Limb (tissue), 2 donors: Measurements from ENCODE around the gene C20orf202.
"Not testable (repeated sequence)": the region's sequence is repeated elsewhere in the genome, so short reads cannot be mapped to it uniquely, and the experiment has no call there.

Experiments
- DNase-seq, 2 donors: peaks; one replicate each; pipeline ENCODE4 v3.0.0-alpha.2; 2016; ENCODE audit errors: extremely low spot score in 2 of 2

The C20orf202 gene

DNA sequence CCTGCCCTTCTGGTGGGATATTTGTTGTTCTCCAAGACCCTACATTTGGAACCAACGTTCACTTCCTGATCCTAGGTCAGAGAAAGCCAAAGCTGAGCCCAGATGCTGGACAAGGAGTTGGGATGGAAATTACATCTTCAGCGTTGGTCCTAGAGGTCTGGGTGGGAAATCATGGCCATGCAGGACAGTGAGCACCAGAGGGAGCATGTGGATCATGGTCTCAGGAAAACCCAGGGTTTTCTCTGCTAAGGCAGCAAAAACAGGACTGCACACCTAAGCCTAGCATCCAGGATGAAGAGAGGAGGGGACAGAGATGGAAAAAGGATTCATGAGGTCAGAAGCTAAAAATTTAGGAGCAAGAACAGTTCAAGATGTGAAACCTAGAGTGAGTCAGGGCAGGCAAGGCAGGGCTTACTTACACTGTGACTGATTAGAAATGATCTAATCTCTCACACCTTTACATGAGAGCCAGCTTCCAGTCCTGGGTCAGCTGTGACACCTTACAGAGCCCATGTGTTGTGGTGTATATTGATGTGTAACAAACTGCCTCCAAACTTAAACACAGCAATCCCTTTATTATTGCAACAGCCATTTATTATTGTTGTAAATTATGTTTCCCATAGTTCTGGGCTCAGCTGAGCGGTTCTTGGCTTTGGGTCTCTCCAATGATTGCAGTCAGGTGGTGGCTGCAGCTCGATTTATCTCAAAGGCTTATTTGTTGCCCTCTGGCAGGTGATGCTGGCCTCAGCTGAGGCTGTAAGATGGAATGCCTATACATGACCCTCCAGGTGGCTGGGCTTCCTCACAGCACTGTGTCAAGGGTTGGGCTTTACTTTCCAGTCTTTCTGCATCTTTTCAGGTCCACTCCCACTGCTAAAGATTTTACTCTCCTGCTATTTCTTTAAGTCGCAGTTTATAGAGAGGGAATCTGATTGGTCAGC lies 6.5 kb downstream of the C20orf202 start:
- no peak for DNase-seq

DNA sequence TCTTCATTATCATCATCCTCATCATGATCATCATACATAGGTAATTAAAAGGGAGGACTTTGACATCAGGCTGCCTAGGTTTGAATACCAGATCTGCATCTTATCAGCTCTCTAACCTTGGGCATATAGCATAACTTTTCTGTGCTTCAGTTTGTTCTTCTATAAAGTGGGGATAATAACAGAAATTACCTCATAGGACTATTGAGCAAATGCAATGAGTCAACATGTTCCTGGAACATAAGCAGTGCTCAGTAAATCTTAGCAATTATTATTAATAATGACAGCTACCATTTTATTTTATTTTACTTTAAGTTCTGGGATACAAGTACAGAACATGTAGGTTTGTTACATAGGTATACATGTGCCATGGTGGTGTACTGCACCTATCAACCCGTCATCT lies 7.2 kb downstream of the C20orf202 start:
- DNase-seq: no peak

DNA sequence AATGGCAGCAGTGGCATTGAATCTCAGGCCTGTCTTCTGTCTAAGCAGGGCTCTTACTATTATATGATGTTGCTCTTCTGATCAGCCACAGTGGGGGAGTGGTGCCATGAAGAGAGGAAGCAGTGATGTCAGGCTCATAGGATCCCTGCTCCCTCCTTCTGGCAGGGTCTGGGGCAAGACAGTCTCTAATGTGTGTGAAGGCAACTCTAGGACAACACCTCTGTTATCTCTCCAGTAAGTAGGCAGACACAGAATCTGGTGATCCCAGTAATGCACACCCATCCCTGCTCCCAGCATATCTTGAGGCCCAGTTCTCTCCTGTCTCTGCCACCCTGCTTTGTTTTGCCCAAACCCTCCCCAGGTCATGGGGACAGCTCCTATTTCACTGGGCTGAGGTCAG lies 8.8 kb downstream of the C20orf202 start:
- no peak for DNase-seq

DNA sequence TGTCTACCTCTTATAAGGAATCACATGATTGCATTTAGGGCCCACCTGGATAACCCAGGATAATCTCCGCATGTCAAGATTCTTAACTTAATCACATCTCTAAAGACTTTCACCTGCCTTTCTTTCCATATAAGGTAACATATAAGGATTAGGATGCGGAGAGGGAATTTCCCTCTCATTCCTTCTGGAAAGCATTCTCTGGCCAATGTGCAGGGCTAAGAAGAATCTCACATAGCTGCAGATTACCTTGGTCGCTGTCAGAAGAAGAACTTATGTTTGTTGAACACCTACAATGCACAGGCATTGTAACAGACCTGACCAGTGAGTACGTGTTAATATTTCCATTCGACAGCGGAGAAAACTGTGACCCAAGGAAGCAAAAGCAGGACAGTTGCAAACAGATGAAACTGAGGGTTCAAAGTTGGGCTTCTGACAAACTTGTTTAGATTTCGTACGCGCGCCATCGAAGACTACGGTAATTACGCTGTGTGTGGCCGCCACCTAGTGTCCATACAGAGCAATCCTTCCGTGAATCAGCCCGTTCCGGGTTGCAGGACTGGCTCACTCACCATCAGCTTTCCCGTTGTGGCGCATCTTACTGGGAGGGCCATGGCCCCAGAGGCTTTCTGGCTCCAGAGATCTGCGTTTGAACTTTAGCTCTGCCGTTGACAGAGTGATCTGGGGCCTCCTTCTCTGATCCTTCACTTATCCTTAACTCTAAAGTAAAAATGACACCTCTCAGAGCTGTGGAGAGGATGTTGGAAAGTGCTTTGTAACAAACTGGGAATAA lies 9.5 kb downstream of the C20orf202 start:
- DNase-seq: peak; percentile 70 to 73

DNA sequence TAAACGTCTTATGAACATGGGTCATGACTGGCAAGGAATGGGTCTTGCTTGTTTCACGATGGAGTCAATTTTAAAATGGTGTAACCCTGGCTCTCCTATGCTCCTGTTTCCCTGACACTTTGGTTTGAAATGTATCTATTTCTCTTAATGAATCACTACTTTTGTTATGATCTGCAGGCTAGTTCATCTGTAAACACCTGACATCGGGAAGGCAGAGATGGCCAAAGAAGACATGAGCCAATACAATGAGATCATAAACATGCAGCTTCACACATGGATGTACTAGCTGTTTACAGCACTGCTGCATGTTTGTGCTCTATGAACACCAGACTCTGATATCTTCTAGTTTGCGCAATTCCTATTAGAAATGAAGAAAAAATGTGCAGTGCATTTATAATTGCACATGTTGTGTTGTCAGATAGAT lies 11.6 kb downstream of the C20orf202 start:
- no peak for DNase-seq

DNA sequence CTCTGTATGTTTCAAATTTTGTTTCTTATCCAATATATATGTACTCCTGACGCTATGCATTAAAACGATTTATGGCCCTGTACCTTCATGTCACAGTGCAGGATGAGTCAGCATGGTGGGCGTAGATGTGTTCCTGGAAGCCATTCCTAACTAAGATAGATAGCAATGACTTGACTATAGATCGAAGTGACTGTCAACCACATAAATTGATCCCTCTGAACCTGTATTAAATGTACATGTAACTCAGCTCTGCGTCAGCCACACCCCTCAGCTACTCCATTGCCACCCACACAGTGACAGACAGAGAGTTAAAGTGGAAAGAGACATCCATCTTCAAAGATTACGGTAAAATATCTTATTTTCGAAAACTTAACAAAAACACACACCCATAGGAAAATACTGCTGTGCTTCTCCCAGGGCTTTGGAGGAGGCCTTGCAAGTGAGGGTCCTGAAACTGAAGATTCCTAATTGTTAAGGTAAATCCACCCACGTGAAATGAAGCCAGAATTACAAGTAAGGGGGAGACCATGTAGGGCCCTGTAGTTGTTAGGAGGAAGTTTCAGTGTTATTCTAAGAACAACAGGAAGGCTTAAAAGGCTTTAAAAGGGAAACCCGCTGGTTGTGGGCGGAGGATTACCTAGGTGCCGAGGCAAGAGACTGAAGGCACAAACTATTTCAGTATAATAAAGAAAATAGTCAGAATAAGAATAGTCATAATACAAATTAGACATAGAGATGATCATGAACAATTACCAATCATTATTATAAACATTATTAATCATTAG lies 12.3 kb downstream of the C20orf202 start:
- no peak for DNase-seq

DNA sequence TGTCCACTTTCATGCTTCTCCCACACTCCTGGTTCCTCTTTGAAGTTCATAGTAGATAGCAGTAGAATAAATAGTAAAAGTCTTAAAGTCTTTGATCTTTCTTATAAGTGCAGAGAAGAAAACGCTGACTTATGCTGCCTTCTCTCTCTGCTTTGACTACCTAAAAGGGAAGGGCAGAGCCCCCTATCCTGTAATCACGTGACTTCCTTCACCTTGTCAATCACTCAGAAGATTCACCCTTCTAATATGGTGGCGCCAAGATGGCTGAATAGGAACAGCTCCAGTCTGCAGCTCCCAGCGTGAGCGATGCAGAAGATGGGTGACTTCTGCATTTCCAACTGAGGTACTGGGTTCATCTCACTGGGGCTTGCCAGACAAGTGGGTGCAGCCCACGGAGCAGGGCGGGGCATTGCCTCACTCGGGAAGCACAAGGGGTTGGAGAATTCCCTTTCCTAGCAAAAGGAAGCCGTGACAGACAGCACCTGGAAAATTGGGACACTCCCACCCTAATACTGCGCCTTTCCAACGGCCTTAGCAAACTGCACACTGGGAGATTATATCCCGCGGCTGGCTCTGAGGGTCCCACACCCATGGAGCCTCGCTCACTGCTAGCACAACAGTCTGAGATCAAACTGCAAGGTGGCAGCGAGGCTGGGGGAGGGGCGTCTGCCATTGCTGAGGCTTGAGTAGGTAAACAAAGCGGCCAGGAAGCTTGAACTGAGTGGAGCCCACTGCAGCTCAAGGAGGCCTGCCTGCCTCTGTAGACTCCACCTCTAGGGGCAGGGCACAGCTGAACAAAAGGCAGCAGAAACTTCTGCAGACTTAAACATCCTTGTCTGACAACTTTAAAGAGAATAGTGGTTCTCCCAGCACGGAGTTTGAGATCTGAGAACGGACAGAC lies 13.5 kb downstream of the C20orf202 start:
- not testable (repeated sequence) for DNase-seq

DNA sequence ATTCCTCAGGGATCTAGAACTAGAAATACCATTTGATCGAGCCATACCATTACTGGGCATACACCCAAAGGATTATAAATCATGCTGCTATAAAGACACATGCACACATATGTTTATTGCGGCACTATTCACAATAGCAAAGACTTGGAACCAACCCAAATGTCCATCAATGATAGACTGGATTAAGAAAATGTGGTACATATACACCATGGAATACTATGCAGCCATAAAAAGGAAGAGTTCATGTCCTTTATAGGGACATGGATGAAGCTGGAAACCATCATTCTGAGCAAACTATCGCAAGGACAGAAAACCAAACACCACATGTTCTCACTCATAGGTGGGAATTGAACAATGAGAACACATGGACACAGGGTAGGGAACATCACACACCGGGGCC lies 19.5 kb downstream of the C20orf202 start:
- DNase-seq: not testable (repeated sequence)

DNA sequence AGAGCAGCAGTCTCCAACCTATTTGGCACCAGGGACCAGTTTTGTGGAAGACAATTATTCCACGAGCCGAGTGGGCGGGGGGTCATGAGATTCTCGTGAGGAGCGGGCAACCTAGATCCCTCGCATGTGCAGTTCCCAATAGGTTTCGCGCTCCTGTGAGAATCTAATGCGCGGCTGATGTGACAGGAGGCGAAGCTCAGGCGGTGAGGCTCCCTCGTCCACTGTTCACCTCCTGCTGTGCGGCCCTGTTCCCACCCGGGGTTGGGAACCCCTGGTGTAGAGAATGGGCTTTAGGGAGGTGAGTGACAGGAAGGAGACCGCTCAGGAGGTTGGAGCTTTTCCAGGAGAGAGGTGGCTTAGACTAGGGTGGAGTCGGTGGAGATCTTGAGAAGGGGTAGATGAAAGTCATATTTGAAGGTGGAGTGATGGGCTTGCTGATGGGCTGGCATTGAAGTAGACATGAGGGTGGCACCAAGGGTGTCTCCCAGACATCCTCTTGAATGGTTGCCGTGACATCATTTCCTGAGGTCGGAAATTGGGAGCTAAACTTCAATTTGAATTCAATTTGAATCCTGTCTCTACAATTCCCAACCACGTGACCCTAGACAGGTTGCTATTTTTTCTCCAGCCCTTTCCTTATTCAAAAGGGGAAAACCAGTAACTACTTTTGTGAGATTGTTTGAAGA lies 21.1 kb downstream of the C20orf202 start:
- DNase-seq: no peak

DNA sequence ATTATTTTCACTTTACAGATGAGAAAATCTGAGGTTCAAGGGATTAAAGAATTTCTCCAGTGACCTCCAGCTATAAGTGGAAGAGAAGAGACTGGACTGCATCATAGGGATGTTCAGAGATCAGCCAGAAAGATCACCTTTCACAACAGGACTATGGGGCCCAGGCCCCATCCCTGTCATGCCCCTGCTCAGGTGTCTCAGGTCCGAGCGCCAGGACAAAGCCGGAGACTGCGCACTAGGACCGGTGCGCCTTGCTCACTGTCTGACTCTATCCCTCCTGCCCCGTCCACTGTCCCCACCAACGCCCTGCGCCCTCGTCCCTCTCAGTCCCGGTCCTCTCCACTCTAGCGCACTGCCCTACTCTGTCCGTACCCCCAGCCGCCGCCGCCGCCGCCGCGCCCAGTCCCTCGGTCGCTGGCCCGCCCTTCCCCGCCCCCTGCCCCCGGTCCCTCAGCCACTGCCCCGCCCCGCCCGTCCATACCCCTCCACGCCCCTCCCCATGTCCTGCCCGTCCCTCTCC lies 22.1 kb downstream of the C20orf202 start:
- DNase-seq: no peak

DNA sequence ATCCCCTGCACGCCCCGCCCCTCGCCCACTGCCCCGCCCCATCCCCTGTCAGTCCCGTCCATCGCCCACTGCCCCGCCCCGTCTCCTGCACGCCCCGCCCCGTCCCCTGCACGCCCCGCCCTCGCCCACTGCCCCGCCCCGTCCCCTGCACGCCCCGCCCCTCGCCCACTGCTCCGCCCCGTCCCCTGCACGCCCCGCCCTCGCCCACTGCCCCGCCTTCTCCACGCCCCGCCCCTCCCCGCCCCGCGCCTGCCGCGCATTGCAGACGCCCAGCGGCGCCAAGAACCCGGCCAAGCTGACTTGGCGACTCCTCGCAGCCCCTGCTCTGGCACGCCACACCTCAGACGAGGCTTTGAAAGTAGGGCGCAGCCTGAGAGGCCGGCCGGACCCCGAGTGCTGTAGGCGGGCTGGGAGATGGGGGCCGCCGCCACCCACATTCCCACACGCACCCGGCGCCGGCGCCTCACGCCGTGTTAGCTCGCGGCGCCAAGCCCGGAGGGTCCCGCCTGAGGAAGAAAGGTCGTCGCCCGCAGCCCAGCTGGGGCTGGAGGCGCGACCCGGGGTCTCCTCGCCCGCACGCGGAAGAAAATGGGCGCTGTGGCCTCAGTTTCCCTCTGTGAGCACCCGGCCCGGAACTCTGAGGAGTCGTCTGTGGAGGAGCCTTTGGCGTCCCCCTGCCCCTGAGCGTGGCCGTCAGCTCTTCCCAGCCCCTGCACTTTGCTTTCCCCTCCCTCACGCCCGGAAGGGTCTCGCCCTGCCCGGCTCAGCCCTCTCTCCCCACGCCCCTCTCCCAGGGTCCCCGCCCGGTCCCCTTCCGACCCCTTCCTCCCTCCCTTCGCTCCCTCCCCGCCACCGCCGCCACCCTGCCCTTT lies 22.8 kb downstream of the C20orf202 start, which contains the start of gene RAD21L1:
RAD21L1 (plus strand) TSS at position 262 of the 872 bp plus-strand sequence. CDS start 2,410 bp downstream, outside the sequence.
- DNase-seq: peak; percentile 34 to 91

DNA sequence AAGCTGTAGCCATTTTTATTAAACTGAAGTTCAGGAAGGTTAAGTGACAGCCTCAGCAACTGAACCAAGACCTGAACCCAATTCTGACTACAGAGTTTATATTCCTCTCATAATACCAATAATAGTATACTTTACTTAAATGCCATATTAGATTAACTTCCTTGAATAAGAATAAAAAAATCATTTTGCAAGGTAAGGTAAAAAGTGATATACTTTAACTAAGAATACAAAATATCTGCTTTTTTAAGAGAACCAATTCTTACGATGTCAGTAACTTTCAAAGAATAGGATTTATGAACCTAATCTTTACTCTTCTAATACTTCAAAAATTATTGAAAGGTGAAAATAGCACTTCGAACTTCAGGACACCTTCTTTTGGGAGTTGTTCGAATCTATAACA lies 26.3 kb downstream of the C20orf202 start:
- DNase-seq: no peak

DNA sequence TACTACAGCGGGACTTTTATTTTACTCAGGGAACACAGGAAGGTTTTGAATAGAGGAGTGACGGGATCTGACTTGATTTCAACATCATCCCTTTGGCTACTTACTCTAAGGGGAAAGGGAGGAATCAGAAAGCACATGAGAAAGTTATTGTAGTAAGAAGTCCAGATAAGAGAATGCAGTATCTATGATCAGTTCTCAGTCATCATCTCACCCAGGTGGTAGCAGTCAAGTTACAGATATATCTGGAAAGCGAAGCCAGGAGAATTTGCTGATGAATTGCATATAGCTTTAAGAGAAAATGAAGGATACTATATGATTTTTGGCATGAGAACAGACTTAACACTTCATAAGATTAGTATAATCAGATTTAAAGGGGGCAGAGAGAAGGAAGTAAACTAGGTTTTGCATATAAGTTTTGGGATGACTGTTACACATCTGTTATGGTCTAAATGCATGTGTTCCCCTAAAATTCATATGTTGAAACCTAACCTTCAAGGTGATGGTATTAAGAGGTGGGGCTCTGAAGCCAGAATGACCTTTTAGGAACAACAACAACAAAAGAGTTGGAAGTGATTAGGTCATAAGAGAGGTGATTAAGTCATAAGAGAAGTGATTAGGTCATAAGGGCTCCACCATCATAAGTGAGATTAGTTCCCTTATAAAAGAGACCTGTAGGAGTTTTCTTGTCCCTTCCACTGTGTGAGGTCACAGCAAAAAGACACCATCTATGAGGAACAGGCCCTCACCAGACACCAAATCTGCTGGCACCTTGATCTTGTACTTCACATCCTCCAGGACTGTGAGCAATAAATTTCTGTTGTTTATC lies 29.2 kb downstream of the C20orf202 start:
- DNase-seq: no peak

DNA sequence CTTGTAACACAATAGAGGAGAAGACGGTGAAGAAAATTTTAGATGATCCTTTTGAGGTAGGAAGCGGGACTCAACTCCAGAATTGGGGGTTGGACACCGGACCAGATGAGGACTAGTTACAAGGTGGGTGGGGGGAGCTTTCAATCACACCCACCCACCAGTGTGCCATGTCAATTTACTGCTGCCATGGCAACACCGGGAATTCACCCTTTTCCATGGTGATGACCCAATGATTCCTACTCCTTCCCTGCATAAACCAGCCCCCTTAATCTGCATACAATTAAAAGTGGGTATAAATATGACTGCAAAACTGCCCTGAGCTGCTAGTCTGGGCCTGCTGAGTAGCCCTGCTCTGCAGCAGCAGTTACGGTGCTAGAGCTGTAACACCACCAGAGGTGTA lies 37.3 kb downstream of the C20orf202 start:
- no peak for DNase-seq

DNA sequence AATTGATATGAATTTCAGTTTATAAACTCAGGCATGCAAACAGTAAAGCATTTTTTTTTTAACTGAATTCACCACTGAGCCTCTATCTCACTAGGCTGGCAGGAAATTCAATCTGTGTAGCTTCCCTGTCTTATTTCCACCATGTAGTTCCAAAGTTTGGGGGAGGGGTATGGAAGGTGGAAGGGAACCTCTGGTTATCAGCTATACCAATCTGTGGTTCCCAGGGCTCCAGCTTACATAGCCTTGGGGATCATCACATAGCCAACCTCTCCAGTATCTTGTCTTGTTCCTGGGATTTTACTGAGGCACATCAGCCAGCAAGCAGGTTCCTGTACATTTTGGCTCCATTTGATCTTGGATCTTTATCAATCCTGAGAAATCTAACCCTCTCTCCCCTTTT lies 38.2 kb downstream of the C20orf202 start:
- no peak for DNase-seq

DNA sequence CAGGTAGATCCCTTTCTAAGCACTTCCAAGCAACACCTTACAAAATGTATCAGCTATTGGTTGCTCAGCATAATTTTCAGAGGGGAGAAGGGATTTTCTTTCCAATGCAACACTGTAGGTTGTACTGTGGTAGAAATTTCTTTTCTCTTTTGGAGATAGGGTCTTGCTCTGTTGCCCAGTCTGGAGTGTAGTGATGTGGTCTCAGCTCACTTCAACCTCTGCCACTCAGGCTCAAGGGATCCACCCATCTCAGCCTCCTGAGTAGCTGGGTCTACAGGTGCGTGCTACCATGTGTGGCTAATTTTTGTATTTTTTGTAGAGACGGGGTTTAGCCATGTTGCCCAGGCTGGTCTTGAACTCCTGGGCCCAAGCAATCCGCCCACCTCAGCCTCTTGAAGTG lies 38.8 kb downstream of the C20orf202 start:
- no peak for DNase-seq

DNA sequence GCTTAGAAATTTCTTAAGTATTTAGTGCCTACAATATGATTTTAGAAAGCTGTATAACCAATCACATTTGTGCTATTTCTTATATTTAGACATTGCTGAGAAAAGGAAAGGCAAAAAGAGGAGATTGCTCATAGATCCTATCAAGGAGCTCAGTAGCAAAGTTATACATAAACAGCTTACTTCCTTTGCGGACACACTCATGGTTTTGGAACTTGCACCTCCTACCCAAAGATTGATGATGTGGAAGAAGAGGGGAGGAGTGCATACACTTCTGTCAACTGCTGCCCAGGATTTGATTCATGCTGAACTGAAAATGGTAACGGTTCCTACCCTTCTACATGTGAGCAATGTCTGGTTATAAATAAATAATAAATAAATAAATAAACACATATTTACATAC lies 39.3 kb downstream of the C20orf202 start:
- DNase-seq: no peak

DNA sequence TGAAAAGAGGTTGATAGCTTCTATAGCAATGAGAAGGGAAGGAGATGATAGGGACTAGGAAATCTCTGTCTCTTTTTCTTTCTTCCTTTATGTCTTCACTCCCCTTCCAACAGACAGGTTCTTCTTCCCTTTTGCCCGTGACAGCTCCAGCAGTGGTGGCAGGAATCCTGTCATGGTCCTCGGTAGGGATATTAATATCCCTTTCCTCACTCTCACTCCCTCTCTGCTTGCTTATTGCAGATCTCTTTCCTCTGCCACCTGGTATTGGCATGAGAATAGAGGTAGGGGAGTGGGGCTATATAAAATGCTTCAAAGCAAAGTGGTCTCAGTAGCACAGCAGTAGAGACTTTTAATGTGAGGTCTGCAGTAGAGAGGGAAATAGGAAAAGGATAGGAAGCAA lies 42.3 kb downstream of the C20orf202 start:
- DNase-seq: no peak
